HK-2 (cell line): ENCODE data around the gene CAMKMT.

Source experiments
- DNase-seq: peaks from one replicate; pipeline ENCODE4 v3.0.0-alpha.2; 2018; ENCODE audit not compliant: unreplicated experiment

The CAMKMT gene

DNA sequence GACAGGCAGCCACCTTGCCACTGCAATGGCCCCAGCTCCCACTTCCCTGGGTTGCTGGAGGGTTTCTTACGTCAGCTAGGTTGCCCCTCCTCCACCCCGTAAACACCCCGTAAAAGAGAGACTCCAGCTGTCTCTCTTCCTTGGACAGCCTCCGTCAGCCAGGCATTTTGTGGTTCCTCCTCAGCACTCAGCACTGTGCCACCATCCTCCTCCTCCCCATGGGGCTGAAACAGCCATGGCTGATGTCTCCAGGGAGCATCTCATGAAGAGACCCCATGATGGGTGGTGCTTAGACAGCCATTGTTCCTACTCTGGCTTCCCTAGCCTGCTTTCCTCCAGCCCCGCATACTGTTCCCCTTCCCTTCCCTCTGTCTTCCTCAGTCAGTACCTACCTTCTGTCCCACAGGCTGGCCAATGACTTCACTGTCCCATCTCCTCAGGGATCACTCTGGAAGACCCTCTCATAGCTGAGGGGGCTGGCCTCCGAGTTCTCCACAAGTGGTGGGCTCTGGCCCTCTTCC, 436.5 kb downstream of the CAMKMT start:
- no peak for DNase-seq

DNA sequence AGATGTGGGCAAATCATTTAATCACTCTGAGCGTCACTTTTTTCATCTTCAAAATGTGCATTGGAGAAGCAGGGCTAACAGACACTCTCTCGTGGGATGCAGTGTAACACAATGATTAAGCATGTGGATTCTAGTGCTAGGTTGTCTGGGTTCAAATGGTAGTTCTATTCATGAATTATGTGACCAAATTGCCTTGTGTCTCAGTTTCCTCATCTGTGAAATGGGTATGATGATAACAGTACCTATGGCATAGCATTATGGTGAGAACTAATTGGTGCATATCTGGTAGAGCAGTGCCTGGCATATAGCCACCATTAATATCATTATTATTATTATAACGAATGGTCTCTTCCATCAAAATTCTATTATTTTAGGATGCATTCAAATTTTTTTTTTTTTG, 437.4 kb downstream of the CAMKMT start:
- no peak for DNase-seq

DNA sequence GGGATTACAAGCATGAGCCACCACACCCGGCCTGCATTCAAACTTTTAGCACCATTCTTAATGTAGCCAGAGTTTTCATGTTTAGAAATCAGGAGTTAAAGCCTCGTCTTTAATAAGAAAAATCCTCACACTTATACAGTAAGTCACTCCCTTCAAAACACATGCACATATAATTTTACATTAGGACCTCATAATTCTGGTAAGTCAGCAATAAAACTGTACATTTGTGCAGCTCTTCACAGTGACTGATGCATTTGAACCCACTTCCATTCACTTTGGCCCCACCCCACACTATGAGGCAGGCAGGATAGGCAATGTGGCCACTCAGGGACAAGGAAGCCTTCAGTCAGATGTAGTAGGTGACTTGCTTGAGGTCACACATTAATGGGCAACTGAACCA, 438.0 kb downstream of the CAMKMT start:
- no peak for DNase-seq

DNA sequence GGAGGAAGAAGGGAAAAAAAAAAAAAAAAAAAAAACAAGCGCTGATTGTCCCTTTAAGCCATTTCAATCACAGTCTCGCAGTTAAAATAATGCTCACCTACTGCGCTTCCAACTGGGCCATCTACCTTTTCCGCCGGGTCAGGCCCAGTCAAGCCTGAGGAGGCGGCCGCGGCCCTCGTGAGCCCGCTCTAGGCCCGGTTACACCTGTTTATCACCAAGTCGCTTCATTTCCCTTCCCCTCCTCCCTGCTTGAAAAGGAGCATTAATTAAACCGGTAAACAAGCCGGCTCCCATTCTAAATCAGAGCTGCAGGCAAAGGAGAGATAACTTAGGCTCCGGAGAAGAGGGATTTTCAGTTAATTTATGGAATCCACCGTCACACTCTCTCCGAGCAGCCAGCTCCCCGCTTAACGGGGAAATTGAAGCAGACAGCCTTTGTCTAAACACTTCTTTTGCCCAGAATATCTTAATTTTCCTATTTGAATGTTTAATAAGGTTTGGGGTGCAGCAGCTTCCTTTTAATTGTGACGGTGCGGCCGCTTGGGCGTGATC, 439.6 kb downstream of the CAMKMT start:
- DNase-seq: no peak

DNA sequence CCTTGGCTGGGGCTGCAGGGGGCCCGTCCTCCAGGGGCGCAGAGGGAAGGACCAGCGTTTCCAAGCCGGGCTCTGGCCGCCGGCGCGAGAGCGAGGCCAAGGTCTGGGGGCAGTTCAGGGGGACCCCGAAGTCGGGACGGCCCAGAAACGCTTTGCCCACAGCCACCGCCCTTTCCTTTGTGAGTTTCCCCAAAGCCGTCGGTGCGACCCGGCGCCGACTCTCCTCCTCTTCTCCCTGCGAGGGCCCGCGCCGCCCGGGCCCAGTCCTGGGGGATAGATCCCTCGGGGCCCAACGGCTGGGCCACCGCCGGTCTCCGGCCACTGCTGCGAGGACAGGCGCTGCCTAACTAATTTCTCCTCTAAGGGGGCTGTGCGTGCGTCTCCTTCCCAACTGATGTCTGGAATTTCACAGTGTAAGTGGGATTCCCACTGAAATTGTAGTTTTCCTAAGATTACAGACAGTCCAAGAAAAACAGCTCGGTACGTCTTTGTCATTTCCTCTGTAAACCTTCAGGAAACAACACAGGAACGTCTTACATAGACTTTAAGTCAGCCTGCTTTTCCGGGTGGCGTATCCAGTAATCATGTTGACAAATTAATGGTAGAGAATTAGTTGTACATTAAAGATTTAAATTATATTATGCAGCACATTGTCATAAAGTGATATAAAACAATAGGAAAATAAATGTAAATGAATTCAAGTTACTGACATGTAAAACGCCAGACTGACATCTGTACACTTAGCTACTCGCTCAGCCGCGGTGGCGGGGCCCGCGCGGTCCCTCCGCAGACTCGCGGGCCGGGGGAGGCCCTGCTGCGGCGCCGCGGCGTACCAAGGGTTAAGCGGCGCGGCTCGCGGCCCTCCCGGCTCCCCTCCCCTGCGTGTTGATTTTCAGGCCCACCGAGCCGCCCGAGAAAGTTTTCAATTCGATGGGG, 440.4 kb downstream of the CAMKMT start:
- DNase-seq: no peak

DNA sequence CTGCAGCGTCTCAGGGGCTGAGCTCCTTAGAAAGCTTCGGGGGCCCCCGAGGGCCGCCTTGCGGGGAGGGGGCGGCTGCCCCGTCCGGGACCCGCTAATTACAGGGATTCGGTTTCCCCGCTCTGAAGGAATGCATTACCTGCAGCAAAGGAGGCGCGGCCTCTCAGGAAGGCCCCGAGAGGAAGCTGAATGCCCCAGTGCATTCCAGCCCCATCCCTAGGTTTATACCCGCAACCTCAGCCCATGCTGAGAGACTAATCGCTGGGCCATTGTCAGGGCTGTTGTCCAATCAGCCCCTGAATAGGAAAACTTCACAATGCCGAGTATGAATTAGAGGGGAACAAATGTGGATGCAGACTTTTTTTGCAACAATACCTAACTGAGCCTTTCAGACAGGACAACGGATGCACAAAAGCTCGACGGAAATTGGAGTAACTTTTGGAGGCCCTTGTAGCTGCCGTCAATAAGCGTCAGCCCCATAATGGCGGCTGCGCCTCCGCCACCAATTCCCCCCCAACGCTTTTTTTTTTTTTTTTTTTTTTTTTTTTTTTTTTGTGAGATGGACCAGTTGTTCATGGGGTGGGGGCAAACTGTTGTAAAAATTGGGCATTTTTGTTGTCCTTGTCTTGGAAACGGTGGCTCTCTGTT, 441.2 kb downstream of the CAMKMT start:
- DNase-seq: no peak

DNA sequence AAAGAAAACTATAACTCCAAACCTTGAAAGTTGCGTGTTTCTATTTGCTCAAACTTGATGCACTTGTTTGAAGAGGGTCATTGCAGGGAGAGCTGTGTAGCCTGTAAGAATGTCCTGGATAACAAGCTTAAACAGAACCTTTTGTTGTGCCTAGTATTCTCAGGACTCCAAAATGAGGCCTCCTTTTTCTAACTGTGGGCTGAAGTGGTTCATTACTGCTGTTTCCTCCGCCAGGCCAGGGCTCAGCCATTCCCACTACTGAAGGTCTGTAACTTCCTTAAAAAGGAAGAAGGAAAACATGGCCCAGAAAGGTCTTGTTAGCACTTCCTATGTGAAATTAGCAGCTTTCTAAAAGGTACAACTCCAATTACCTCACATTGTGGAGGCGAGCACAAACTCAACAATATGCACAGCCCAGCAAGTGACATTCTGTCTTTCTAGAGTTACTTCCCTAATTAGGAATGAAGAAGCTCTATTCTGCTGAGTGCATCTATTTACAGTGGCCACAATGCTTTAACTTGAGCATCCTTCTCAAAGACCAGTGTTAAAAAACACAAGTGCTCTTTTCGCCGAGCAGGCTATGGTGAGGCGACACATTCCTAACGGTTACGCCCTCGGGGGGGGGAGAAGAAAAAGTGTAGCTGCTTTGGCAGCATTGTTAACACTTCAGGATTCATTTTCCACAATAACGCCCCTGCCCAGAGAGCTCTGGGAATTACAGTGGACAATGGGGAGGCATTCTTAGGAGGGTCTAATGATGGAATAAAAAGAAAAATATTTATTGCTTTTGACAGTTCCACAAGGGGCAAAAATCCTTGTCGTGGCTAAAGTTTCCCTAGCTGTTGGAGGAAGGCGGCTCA, 442.9 kb downstream of the CAMKMT start:
- DNase-seq: no peak

DNA sequence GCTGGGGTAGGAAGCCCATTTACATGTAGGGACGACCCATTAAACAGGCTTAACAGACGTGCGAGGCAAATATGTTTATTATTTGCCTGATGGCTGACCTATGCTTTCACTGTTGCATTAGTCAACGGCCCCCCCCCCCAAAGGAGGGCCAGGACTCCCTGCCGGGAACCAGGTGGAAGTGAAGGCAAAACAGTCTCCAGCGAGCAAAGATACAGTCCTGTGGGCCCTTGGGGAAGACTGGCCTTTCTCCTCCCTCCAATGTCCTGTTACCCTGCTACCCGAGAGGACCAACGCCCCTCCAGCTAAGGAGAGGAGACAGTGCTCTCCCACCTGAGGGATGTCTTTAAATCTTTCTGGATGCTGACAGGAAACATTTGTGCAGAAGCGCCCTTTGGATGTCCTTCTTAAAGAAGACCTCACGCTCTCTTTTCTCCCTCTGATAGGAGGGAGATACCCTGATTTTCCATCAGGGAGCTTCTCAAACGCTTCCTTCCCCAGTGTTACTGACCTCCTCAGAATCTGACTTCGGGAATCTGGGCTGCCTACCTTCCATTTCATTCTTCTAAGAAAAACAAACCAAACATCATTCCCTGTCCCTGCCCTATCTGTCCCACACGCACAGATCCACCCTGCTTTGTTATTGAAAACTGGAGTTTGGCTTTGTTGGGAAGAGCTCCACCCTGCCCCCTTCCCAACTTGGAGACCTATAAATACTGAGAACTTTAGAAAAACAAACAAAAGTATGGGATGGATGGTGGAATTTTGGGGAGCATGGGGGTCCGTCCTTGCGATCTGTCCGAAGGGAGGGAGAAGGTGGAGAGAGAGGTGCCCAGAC, 443.9 kb downstream of the CAMKMT start:
- DNase-seq: no peak

DNA sequence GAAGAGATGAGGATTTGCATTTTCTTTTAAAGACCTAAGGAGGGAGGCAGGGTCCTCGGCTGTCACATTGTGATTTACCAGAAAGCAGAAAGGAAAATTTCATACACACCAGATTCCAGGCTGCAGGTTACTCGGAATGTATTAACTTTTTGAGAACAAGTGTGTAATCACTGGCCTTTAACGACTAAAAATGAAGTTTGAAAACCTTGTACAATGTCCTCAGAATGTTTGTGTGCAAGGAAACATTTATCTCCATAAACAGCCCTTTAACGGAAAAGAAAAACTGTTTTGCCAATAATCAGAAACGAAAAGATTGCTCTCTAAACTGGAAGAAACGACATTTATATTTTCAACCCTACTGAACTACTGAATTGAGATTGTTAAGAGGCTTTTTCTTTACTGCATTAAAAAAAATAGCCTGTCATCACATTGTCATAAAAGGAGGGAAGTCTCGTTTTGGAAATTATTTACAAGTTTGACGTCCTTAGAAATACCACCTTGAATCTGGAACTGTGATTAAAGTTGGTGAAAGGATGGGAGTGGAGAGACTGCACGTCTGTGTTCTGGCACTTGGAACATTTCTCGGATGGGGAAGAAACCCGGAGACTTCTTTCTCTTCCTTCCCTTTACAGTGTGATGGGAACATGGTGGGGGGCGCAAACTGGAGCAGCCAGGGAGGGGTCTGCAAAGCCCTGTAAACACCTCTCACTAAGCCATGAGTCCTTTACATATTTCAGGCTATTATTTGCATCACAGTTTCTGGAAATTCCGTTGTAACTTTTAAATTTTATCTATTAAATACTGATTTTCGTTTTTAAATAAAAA, 445.7 kb downstream of the CAMKMT start:
- DNase-seq: no peak

DNA sequence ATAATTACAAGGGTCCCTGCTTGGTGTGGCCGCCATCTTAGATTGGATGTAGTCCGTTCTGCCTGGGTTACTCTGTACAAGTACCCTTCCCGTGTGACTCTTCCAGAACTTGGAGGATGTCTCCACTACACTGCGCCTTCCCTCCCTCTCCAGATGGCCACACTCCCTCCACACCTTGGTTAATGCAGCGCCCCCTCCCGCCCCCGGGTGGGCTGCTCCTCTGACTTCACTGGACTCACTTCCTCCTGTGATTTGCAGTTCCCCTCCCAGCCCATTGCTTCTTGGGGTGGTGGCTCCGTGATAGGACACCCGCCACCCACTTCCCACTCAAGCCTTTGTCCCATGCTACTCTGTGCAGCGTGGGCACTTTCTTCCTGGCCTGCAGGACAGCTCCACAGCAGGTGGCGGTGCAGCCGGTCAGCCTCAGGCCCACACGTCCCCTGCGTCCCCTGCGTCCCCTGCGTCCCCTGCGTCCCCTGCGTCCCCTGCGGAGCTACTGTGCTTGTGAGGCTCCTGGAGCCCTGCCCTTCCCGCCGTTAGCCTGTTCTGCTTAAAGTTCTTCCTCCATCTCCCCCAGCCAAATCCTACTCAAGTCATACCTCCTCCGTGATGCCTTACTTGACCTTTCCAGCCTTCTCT, 449.3 kb downstream of the CAMKMT start:
- no peak for DNase-seq

DNA sequence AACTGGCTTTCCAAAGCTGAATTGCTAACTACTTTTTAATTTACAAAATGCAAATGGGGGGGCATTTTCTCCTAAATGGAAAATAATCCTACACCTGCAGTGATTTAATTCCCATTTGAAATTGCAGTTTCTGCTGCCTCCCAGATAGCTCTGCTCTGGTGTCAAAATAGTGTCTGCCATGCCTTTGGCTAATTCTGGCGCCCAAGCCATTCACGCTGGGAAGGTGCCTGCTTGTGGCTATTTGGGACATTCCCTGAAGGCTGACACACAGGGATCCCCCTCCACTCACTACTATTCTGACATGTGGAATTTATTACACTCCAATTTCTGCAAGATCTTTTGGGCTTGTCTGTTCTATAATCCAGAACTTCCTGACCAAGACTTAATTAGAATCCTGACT, 451.4 kb downstream of the CAMKMT start:
- no peak for DNase-seq

DNA sequence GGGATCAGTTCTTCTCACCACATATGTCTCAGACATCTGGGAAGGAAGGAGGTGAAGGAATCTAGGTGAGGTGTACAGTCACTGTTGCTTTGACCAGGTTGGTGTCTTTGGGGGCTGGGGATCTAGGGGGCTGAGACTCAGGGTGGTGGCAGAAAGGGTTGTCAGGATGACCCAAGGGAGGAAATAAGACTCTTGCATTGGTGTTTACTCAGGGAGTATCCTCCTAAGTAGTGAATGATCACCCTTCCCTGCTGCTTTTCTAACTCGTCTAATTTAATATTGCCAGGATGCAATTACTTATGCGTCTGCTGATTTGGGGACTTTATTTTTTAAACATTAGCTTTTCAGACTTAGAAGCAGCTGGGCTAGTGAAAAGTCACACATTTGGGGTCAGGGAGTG, 451.9 kb downstream of the CAMKMT start:
- no peak for DNase-seq

DNA sequence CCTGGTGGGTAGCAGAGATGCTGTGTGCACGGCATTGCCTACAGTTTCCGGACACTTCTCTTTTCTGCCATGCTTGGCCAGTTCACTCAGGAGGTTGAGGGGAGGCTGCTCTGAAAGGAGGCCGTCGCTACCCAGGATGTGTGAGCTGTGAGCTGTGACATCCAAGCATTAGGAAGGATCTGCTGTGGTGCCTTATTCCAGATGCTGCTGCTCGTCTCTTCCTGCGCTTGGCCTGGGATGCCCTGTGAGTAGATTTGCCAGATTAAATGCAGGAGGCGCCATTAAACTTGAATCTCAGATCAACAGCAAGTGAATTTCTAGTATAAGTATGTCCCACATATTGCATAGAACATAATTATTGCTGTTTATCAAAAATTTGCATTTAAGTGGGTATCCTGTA, 455.5 kb downstream of the CAMKMT start:
- no peak for DNase-seq

DNA sequence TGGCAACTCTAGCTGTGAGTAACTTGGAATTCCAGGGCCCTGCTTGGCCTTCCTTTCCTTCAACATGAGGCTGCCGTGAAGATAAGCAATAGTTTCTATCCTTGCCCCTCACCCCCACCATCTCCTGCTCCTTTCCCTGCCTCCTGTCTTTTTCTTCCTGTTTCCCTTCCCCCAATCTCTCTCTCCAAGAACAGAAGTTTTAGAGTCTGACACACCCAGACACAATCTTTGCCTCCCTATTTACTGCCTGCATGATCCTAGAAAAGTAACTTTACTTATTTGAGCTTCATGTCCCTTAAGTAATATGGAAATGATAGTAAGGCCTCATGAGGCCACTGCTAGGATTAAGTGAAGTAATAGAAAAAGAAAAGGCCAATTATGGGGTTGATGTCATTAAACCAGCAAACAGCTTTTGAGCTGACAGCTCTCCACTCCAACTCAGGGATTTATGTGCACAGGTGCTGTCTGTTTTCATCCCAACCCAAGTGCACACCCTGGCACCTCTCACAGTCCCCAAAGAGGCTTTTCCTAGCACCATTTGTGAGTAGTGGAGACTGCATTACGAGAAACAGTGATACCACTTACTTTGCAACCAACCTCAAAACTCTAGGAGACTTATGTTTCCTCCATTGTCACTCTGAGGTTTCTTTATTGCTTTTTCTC, 456.1 kb downstream of the CAMKMT start:
- no peak for DNase-seq

DNA sequence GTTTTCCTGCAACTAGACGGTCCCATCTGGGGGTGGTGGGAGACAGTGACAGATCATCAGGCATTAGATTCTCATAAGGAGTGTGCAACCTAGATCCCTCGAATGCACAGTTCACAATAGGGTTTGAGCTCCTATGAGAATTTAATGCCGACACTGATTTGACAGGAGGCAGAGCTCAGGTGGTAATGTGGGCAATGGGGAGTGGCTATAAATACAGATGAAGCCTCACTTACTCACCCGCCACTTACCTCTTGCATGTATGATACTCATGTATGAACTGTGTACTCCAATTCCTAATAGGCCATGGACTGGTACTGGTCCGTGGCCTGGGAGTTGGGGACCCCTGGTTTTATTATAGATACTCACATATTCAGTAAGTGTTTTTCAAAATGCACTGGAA, 457.3 kb downstream of the CAMKMT start:
- DNase-seq: no peak

DNA sequence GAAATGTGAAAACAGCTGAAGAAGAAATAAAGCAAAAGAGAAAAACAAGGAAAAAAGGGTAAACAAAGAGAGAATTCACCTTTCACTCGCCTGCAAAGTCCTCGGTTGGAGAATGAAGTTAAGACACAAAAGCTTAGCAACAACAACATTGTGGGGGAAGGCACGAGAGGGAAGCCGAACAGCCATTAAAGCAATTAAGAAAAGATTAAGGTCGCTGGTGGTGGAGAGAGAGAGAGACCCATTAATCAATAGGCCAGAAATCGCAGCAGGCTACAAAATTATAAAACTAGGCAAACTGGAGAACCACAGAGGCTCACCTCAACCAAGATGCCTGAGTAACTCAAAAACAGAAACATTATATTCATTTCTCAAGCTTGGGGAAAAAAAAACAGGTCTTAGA, 459.8 kb downstream of the CAMKMT start:
- no peak for DNase-seq

DNA sequence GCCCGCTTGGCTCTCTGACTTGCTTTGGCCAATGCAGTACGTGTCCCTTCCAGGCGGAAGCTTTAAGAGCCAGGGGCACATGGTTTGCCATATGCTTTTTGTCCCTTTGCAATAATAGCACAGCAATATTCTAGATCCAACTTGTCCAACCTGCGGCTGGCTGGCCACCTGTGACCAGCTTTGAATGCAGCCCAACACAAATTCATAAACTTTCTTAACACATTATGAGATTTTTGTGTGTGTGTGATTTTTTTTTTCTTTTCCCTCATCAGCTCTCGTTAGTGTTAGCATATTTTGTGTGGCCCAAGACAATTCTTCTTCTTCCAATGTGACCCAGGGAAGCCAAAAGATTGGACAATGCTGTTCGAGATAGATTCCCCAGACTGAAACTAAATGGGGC, 460.4 kb downstream of the CAMKMT start:
- DNase-seq: no peak
